SJCRH30 (cell line): ENCODE measurements around the gene HUS1. TPM values are rescaled to one million over a fixed set of nuclear protein-coding genes. Genes with fewer than 3 reads are reported as not detected.
"Not testable (repeated sequence)": the region's sequence is repeated elsewhere in the genome, so short reads cannot be mapped to it uniquely, and the experiment has no call there.

ENCODE experiments used
- DNase-seq, 2 experiments: peaks; one replicate each; pipeline ENCODE4 v3.0.0-alpha.2; 2015 to 2020
- H3K27ac ChIP-seq: fragments of 250-450 bp; sonication (Bioruptor Pico); 2 replicates; pipeline ENCODE4 v1.5.1; 2020; ENCODE audit warnings: mild to moderate bottlenecking, moderate library complexity
- H3K27me3 ChIP-seq: fragments of 250-450 bp; sonication (Bioruptor Pico); 2 replicates; pipeline ENCODE4 v1.5.1; 2020; ENCODE audit warnings: mild to moderate bottlenecking, moderate library complexity
- H3K36me3 ChIP-seq: fragments of 250-450 bp; sonication (Bioruptor Pico); 2 replicates; pipeline ENCODE4 v1.5.1; 2020; ENCODE audit warnings: mild to moderate bottlenecking, moderate library complexity
- H3K4me1 ChIP-seq: fragments of 250-450 bp; sonication (Bioruptor Pico); 2 replicates; pipeline ENCODE4 v1.5.1; 2020; ENCODE audit warnings: mild to moderate bottlenecking, moderate library complexity
- H3K4me3 ChIP-seq: fragments of 250-450 bp; sonication (Bioruptor Pico); 2 replicates; pipeline ENCODE4 v1.5.1; 2020; ENCODE audit warnings: mild to moderate bottlenecking, moderate library complexity
- H3K9me3 ChIP-seq: fragments of 250-450 bp; sonication (Bioruptor Pico); replicated peaks from 2 replicates; pipeline ENCODE4 v1.5.1; 2020; ENCODE audit warnings: mild to moderate bottlenecking, moderate library complexity
- total RNA-seq: library from RNA; depleted of rRNA; stranded (reverse); fragments of >200 nt; shearing (Covaris generic); gene quantifications from 2 replicates; pipeline ENCODE4 v1.2.3, GENCODE V29; 2014; rRNA removed

HUS1 gene
- total RNA-seq, 1 experiment from 2014 or later, result 38.7 TPM

GRCh38 chr7:47934831-47935230 lies 44.6 kb downstream of the HUS1 start:
- H3K27me3 ChIP-seq, result no peaks in the 10 kb centered on the region
- no peaks in the 10 kb centered on the region for H3K36me3 ChIP-seq
- DNase-seq, result no peak
- H3K27ac ChIP-seq, result no peak overlapping the region
- no peak overlapping the region for H3K4me3 ChIP-seq
- peaks cover under 1% of the 10 kb centered on the region; the same call in 1 of the 2 replicates for H3K4me1 ChIP-seq
- H3K9me3 ChIP-seq, result no peaks in the 10 kb centered on the region

- Histone ChIP-seq H3K4me1 (no peaks in the 10 kb centered on the region), H3K4me3 (no peak overlapping the region), H3K27ac (no peak overlapping the region), H3K36me3 (no peaks in the 10 kb centered on the region), H3K9me3 (no peaks in the 10 kb centered on the region), H3K27me3 (no peaks in the 10 kb centered on the region)
- DNase-seq, result no peak
Measured at GRCh38 chr7:47933215-47933614, 46.2 kb downstream of the HUS1 start.

GRCh38 chr7:47932466-47933037 lies 46.9 kb downstream of the HUS1 start:
- Histone ChIP-seq H3K36me3 (no peaks in the 10 kb centered on the region), H3K4me3 (no peak overlapping the region), H3K9me3 (no peaks in the 10 kb centered on the region), H3K27me3 (no peaks in the 10 kb centered on the region), H3K4me1 (no peaks in the 10 kb centered on the region), H3K27ac (no peak overlapping the region)
- DNase-seq, result no peak

GRCh38 chr7:47932016-47932415 lies 47.4 kb downstream of the HUS1 start:
- H3K4me3 ChIP-seq, result no peak overlapping the region
- no peak for DNase-seq
- no peaks in the 10 kb centered on the region for H3K27me3 ChIP-seq
- H3K9me3 ChIP-seq, result no peaks in the 10 kb centered on the region
- H3K27ac ChIP-seq, result no peak overlapping the region
- no peaks in the 10 kb centered on the region for H3K4me1 ChIP-seq
- no peaks in the 10 kb centered on the region for H3K36me3 ChIP-seq

GRCh38 chr7:47931005-47932004 lies 48.1 kb downstream of the HUS1 start:
- Histone ChIP-seq H3K27ac (no peak overlapping the region), H3K4me1 (no peaks in the 10 kb centered on the region), H3K36me3 (no peaks in the 10 kb centered on the region), H3K9me3 (no peaks in the 10 kb centered on the region), H3K4me3 (no peak overlapping the region), H3K27me3 (no peaks in the 10 kb centered on the region)
- no peak for DNase-seq

GRCh38 chr7:47924266-47924665 lies 55.1 kb downstream of the HUS1 start:
- no peaks in the 10 kb centered on the region for H3K36me3 ChIP-seq
- H3K27me3 ChIP-seq, result no peaks in the 10 kb centered on the region
- no peaks in the 10 kb centered on the region for H3K4me1 ChIP-seq
- H3K9me3 ChIP-seq, result no peaks in the 10 kb centered on the region; the same call in 1 of the 2 replicates
- no peak overlapping the region for H3K27ac ChIP-seq
- H3K4me3 ChIP-seq, result no peak overlapping the region
- DNase-seq, result no peak

GRCh38 chr7:47923081-47923875 lies 56.1 kb downstream of the HUS1 start:
- not testable (repeated sequence) for H3K27ac ChIP-seq, H3K4me3 ChIP-seq, H3K4me1 ChIP-seq, H3K36me3 ChIP-seq, H3K9me3 ChIP-seq, DNase-seq, H3K27me3 ChIP-seq

GRCh38 chr7:47916514-47916913 lies 62.9 kb downstream of the HUS1 start:
- peaks cover 24% of the 10 kb centered on the region for H3K4me1 ChIP-seq
- DNase-seq, H3K27me3 ChIP-seq, H3K36me3 ChIP-seq, H3K27ac ChIP-seq, H3K4me3 ChIP-seq, H3K9me3 ChIP-seq: not testable (repeated sequence)

GRCh38 chr7:47915616-47915976 lies 63.8 kb downstream of the HUS1 start:
- Histone ChIP-seq H3K4me1 (peaks cover 24% of the 10 kb centered on the region), H3K36me3 (no peaks in the 10 kb centered on the region), H3K27ac (peak overlapping the region; percentile 16; the same call in 1 of the 2 replicates), H3K9me3 (peaks cover 2% of the 10 kb centered on the region), H3K27me3 (no peaks in the 10 kb centered on the region), H3K4me3 (no peak overlapping the region)
- DNase-seq, result no peak

- H3K4me3 ChIP-seq, result no peak overlapping the region
- peak; percentile 40 for DNase-seq
Measured at GRCh38 chr7:47914717-47915615, 64.4 kb downstream of the HUS1 start.

More at GRCh38 chr7:47914717-47915615, 64.4 kb downstream of the HUS1 start:
- Histone ChIP-seq H3K9me3 (peaks cover 2% of the 10 kb centered on the region), H3K4me1 (peaks cover 24% of the 10 kb centered on the region), H3K27me3 (no peaks in the 10 kb centered on the region), H3K36me3 (no peaks in the 10 kb centered on the region), H3K27ac (peak overlapping the region; percentile 16; the same call in 1 of the 2 replicates)

Other genes with a start within 250 kb of the HUS1 start
- 0.02 and 0.03 TPM in 2 replicates for gene PKD1L1, start 31.1 kb downstream of the HUS1 start, total RNA-seq
- gene SUN3, start 49.5 kb upstream of the HUS1 start, total RNA-seq, result not detected in 2 replicates
- 0.06 TPM in 1 of 2 replicates, not detected in the other for gene C7orf57, start 55.9 kb upstream of the HUS1 start, total RNA-seq
- 2.4 and 3.7 TPM in 2 replicates for gene UPP1, start 109.7 kb upstream of the HUS1 start, total RNA-seq
- not detected in 2 replicates for gene ABCA13, start 191.8 kb upstream of the HUS1 start, total RNA-seq